NB4 (cell line): Measurements from ENCODE around the gene ABCB8.
"Not testable (repeated sequence)": the region's sequence is repeated elsewhere in the genome, so short reads cannot be mapped to it uniquely, and the experiment has no call there.

ENCODE experiments used
- DNase-seq: peaks from one replicate; pipeline ENCODE4 v3.0.0; 2010; ENCODE audit warnings: low read depth
- H3K4me3 ChIP-seq: one replicate; pipeline ENCODE4 v1.5.1; 2011; ENCODE audit warnings: mild to moderate bottlenecking, low read depth, low read length, moderate library complexity
- MYC ChIP-seq: IDR thresholded peaks from 2 replicates; pipeline ENCODE4 v1.6.1; 2011; ENCODE audit warnings: low read depth, low read length
- POLR2A ChIP-seq: IDR thresholded peaks from 2 replicates; pipeline ENCODE4 v1.6.1; 2011; ENCODE audit warnings: mild to moderate bottlenecking; ENCODE audit not compliant: insufficient read length; ENCODE audit errors: extremely low read depth
- TF ChIP-seq, protein P1 (sequence below): IDR thresholded peaks from 2 replicates; pipeline ENCODE4 v1.6.1; 2011; ENCODE audit warnings: low read depth, low read length
- TF ChIP-seq, protein P2 (sequence below): IDR thresholded peaks from one replicate; pipeline ENCODE4 v1.5.1; 2012; ENCODE audit warnings: low read depth, low read length

The ABCB8 gene

DNA sequence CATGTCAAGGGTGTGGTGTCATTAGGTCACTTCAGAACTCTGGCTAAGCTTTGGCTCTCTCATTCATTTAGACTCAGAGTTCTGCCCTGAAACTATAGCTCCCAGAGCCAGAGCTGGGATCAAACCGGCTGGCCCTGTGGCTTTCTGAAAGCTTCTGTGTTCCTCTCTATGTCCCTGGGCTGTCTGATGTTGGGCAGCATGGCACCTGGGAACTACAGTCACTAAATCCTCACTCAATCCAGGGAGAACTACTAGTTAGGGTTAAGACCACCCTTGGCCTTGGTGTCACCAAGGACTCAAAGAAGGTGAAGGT lies 17.2 kb upstream of the ABCB8 start:
- TF ChIP-seq, protein P1, sequence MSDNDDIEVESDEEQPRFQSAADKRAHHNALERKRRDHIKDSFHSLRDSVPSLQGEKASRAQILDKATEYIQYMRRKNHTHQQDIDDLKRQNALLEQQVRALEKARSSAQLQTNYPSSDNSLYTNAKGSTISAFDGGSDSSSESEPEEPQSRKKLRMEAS = no peak
- no peak for DNase-seq
- H3K4me3 ChIP-seq = no peak overlapping the region

DNA sequence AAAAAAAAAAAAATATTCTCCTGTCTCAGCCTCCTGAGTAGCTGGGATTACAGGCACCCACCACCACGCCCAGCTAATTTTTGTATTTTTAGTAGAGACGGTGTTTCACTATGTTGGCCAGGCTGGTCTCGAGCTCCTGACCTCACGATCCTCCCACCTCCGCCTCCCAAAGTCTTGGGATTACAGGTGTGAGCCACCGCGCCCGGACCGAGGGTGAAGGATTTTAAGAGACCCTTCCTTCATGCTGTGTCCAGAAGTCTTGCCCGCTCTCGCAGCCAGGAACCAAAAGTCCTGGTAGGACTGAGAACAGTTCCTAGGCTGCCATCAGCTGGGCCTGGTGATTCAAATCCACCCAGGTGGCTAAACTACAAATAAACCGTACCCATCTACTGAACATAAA lies 16.6 kb upstream of the ABCB8 start:
- H3K4me3 ChIP-seq, DNase-seq: not testable (repeated sequence)

DNA sequence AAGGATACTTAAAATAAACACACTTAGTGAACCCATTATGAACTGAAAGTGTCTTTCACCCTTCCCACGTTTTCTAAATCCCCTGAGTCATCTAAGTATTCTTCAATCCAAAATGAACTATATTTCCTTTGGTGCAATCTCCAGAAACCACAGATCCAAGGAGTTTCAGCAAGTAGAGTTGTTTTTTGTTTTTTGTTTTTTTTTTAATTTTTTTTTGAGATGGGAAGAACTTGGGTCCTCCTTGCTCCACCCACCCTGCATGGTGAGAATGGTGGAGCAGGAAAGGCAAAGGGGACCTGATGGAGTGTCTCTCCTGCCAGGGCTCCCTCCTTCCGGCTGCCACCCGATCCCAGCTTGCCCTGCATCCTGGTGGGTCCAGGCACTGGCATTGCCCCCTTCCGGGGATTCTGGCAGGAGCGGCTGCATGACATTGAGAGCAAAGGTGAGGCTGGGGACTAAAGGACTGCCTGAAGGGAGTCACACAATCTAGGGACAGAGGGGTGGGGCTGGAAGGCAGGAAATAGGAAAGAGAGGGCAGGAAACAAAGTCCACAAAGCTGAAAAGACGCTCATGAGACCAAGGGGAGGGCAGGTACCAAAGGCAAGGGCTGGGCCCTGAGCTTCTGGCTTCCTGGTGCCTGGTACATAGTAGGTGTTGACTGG lies 16.1 kb upstream of the ABCB8 start:
- H3K4me3 ChIP-seq = no peak overlapping the region
- no peak for DNase-seq

DNA sequence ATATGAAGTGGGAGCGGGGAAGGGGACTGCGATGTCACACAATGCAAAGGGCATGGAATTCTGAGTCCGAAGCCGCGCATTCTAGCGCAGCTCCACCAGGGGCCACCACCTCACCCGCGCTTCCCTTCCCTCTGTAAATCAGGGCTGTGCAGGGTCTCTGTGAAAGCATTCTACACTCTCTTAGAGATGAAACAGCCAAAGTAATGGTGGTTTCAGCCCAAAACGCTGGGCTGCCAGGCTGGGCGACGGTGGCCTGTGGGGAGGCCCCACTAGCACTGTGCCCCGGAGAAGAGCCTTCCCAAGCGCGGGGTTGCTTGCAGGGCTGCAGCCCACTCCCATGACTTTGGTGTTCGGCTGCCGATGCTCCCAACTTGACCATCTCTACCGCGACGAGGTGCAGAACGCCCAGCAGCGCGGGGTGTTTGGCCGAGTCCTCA lies 15.3 kb upstream of the ABCB8 start:
- TF ChIP-seq, protein P1 = no peak
- TF ChIP-seq, protein P2, sequence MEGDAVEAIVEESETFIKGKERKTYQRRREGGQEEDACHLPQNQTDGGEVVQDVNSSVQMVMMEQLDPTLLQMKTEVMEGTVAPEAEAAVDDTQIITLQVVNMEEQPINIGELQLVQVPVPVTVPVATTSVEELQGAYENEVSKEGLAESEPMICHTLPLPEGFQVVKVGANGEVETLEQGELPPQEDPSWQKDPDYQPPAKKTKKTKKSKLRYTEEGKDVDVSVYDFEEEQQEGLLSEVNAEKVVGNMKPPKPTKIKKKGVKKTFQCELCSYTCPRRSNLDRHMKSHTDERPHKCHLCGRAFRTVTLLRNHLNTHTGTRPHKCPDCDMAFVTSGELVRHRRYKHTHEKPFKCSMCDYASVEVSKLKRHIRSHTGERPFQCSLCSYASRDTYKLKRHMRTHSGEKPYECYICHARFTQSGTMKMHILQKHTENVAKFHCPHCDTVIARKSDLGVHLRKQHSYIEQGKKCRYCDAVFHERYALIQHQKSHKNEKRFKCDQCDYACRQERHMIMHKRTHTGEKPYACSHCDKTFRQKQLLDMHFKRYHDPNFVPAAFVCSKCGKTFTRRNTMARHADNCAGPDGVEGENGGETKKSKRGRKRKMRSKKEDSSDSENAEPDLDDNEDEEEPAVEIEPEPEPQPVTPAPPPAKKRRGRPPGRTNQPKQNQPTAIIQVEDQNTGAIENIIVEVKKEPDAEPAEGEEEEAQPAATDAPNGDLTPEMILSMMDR = peak; percentile 86
- DNase-seq = peak; percentile 68

More for the DNA sequence above, 16.1 kb upstream of the ABCB8 start:
- no peak for TF ChIP-seq MYC
- no peak for TF ChIP-seq POLR2A
- TF ChIP-seq, protein P1 = no peak
- TF ChIP-seq, protein P2 = no peak

DNA sequence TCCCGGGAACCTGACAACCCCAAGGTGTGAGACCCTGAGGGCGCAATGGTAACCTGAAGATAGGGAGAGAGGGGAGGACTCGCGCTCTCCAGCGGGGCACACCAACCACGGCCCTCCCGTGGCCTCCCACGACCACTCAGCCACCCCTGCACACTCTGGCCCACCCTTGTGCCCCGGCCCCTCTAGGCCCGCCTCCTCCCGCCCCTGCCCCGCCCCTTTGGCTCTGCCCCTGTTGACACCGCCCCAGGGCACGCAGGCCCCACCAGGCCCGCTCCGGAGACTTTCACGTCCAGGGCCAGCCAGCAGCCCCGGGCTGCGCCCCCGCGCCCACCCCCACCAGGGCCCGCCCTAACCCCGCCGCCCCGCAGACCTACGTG lies 14.9 kb upstream of the ABCB8 start:
- H3K4me3 ChIP-seq = no peak overlapping the region
- TF ChIP-seq MYC (no peak), POLR2A (no peak)
- TF ChIP-seq, protein P2 = no peak
- TF ChIP-seq, protein P1 = no peak
- no peak for DNase-seq

More for the DNA sequence above, 15.3 kb upstream of the ABCB8 start:
- no peak overlapping the region for H3K4me3 ChIP-seq

DNA sequence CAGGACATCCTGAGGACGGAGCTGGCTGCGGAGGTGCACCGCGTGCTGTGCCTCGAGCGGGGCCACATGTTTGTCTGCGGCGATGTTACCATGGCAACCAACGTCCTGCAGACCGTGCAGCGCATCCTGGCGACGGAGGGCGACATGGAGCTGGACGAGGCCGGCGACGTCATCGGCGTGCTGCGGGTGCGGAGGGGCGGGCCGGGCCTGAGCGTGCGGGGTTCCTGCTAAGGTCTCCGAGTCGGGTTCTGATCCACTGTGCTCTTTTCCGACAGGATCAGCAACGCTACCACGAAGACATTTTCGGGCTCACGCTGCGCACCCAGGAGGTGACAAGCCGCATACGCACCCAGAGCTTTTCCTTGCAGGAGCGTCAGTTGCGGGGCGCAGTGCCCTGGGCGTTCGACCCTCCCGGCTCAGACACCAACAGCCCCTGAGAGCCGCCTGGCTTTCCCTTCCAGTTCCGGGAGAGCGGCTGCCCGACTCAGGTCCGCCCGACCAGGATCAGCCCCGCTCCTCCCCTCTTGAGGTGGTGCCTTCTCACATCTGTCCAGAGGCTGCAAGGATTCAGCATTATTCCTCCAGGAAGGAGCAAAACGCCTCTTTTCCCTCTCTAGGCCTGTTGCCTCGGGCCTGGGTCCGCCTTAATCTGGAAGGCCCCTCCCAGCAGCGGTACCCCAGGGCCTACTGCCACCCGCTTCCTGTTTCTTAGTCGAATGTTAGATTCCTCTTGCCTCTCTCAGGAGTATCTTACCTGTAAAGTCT lies 14.3 kb upstream of the ABCB8 start:
- H3K4me3 ChIP-seq = peak overlapping the region; percentile 3
- peak; percentile 60 for DNase-seq
- TF ChIP-seq MYC (no peak), POLR2A (no peak)
- TF ChIP-seq, protein P1 = no peak
- TF ChIP-seq, protein P2 = no peak

DNA sequence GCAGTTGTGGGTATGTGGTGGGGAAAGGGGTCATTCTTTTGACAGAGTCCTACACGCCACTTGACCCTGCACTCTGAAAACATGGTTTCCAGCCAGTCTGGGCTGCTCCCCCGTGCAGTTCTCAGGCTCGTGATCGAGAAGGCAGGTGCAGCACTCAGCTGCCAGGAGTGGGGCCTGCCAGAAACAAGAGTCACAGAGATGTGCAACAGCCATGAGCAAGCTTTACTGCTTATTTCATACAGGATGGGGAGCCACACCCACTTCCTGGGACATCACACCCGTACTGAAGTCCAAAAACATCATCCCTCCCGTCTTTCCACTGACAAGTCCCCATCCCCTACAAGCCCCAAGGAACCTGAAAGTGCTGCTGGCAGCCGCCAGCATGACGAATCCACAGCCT lies 13.3 kb upstream of the ABCB8 start:
- no peak for DNase-seq
- TF ChIP-seq MYC = no peak
- H3K4me3 ChIP-seq = no peak overlapping the region
